ENCODE measurements around the gene TPPP3. TPM values are rescaled to one million over a fixed set of nuclear protein-coding genes. Genes with fewer than 3 reads are reported as not detected.

Gene TPPP3
- total RNA-seq (2014; rRNA removed; shearing (Covaris generic)): 0.84 TPM in 1 of 2 replicates, not detected in the other
- 1.9 TPM in 1 of 2 replicates, not detected in the other for polyA plus RNA-seq (2014; cell fraction: nucleus; rRNA removed)

- peak; percentile 53 for DNase-seq (ENCODE audit: extremely low read depth, low read depth)
Measured at GRCh38 chr16:67393111-67393787, at the start of gene TPPP3. TPPP3 (minus strand) TSS chr16:67393498; CDS start chr16:67391111, 2,387 bp downstream.

DNA sequence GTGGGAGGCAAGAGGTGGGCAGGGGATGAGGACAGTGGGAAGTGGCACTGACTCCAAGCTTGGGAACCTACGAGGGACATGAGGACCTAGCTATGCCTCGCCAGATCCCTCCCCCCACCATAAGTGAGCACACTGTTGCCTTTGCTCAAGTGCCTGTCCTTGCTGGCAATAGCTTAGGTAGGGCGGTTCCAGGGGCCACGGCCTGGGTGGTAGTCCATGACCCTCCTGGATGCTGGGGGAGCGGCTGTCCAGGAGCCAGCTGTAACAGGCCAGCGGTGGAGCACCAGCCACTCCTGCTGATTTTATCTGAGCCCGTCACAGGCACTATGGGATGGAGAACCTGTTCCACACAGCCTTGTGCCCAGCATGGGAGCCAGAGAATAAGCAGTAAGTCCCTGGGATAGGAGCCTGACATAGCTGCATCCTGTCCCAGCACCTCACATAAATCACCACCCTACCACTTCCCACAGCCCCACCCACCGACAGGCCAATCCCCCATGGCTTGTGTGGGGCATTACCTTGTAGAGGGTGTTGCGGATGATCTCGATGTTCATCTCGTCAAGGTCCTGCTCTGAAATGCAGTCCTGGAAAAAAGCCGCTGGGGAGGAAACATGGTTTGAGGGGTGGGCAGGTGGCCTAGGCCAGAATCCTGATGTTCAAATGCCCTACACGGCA lies 49.4 kb upstream of the TPPP3 start:
- DNase-seq (ENCODE audit: extremely low read depth, low read depth): no peak

GRCh38 chr16:67441907-67442306 lies 48.6 kb upstream of the TPPP3 start:
- DNase-seq (ENCODE audit: extremely low read depth, low read depth): no peak

DNA sequence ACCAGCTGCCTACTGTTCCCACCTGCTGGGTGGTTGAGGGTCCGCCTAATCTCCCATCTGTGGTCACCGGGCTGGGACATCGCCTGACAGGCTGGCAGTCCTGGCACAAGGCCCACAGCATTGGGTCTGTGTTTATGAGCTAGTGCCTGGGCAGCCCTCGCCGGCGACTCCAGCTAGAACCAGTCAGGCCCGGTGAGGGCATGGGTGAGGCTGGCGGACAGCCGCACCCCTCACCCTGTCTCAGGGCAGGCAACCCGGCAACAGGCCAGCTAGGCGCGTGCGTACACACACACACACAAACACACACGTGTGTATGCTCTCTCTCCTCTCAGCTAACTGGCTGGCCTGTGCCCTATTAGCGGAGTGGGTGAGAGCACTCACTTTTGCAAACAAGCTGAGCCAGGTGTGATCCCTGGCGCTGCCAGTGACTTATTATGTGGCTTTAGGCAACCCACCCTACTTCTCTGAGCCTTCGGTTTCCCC lies 48.0 kb upstream of the TPPP3 start:
- no peak for DNase-seq (ENCODE audit: extremely low read depth, low read depth)

GRCh38 chr16:67438824-67439393 lies 45.6 kb upstream of the TPPP3 start:
- no peak for DNase-seq (ENCODE audit: extremely low read depth, low read depth)

GRCh38 chr16:67438098-67438791 lies 44.9 kb upstream of the TPPP3 start:
- no peak for DNase-seq (ENCODE audit: extremely low read depth, low read depth)

- DNase-seq (ENCODE audit: extremely low read depth, low read depth): no peak
Measured at GRCh38 chr16:67437513-67437912, 44.2 kb upstream of the TPPP3 start.

DNA sequence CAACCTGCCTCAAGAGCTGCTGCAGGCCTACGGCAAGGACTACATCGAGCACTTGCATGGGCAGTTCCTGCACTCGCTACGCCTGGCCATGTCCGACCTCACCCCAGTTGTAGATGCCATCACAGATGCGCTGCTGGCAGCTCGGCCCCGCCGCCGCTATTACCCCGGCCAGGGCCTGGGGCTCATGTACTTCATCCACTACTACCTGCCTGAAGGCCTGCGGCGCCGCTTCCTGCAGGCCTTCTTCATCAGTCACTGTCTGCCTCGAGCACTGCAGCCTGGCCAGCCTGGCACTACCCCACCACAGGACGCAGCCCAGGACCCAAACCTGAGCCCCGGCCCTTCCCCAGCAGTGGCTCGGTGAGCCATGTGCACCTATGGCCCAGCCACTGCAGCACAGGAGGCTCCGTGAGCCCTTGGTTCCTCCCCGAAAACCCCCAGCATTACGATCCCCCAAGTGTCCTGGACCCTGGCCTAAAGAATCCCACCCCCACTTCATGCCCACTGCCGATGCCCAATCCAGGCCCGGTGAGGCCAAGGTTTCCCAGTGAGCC lies 43.4 kb upstream of the TPPP3 start:
- no peak for DNase-seq (ENCODE audit: extremely low read depth, low read depth)

- DNase-seq (ENCODE audit: extremely low read depth, low read depth): no peak
Measured at GRCh38 chr16:67435758-67436164, 42.5 kb upstream of the TPPP3 start.

GRCh38 chr16:67433131-67433719 lies 39.9 kb upstream of the TPPP3 start:
- no peak for DNase-seq (ENCODE audit: extremely low read depth, low read depth)

DNA sequence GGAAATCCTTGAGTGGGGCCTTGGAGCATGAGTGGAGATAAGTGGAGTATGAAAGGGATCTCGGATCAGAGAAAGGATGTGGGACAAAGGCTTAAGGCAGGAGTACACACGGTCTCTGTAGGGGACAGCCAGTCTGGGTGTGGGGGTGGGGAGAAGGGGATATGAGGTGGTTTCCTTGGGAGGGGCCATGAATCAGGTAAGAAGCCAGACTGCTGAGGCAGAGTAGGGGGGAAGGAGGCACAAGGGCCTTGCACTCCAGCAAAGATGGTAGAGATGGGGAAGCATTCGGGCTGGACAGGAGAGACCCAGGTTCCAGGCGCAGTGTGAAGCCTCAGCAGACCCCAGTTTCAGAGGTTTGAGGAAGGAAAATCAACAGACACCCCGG lies 39.2 kb upstream of the TPPP3 start:
- DNase-seq (ENCODE audit: extremely low read depth, low read depth): no peak

DNA sequence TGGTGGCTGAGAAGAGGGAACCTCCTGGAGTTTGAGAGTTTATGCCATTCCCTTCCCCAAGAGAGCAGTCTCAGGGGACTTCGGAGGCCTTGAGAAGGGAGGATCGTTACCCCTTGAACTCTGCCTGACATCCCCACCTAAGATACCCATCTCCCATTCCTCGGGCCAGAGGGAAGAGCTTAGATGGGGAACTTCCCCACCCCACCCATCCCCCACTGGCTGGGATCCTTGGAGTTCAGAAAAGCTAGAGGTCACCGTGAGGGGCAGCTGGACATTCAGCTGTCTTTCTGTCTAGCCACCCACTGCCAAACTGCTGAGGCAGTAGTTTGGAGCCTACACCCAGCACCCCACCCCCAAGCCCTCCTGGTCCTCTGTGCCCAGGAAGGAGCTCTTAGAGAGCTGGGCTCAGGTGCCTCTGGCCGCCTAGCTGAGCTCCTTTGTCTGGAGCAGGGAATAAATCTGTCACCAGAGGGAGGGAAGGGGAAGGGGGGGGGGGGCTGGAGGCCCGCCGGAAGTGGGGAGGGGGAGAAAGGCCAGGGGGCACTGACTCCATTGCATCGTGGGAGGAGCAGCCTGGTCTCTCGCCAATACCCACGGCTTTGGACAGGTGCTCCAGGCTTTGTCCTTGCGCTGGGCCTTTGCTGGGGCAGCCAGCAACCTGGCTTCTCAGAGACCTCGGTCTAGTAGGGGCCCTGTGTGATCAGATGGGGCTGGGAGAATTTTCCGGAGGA lies 38.6 kb upstream of the TPPP3 start:
- no peak for DNase-seq (ENCODE audit: extremely low read depth, low read depth)

DNA sequence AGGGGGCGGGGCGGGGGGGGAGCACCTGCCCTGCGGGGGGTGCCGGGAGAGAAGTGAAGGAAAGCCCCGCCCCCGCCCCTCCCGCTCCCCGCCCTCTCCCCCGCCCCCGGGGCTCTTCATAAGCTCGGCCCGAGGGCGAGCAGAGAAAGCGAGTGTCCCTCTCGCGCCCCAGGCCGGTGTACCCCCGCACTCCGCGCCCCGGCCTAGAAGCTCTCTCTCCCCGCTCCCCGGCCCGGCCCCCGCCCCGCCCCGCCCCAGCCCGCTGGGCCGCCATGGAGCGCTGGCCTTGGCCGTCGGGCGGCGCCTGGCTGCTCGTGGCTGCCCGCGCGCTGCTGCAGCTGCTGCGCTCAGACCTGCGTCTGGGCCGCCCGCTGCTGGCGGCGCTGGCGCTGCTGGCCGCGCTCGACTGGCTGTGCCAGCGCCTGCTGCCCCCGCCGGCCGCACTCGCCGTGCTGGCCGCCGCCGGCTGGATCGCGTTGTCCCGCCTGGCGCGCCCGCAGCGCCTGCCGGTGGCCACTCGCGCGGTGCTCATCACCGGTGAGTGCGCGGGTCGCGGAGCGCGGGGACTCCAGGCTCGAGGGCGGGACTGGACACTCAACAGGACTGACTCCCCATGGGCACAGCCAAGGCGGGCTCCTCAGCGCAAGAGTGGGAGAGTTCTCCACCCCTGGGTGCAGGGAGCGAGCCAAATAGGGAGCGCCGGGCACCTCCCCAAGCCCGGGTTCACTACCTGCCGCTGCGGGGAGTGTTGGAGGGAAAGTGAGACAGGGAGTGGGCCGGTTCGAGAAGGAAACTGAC lies 37.9 kb upstream of the TPPP3 start, which contains the start of gene HSD11B2:
HSD11B2 (plus strand) TSS at position 145 of the 798 bp plus-strand sequence; CDS start at position 273, 128 bp downstream.
- DNase-seq (ENCODE audit: extremely low read depth, low read depth): peak; percentile 66

DNA sequence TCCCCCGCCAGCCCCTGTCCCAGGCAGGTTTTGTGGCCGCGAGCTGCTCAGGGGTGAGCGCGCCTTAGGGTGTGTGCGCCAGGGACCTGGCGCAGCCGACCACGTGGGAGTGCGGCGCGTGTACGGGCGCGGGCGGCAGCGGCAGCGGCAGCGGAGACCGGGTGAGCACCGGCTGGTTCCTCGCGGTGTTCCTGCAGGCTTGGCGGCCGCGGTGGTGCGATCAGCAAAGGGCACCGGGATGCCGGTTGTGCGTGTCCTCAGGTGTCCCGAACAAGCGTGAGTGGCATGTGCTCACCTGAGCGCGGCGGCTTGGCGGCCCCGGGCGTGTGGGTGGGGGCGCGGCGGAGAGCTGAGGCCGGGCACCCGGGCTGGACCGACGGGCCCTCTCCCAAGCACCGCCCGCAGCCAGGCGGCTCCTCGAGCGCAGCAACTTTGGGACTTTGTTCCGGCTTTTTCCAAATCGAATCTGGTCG lies 37.2 kb upstream of the TPPP3 start:
- no peak for DNase-seq (ENCODE audit: extremely low read depth, low read depth)

GRCh38 chr16:67429799-67430503 lies 36.7 kb upstream of the TPPP3 start:
- DNase-seq (ENCODE audit: extremely low read depth, low read depth): no peak

GRCh38 chr16:67429053-67429798 lies 35.9 kb upstream of the TPPP3 start:
- no peak for DNase-seq (ENCODE audit: extremely low read depth, low read depth)

DNA sequence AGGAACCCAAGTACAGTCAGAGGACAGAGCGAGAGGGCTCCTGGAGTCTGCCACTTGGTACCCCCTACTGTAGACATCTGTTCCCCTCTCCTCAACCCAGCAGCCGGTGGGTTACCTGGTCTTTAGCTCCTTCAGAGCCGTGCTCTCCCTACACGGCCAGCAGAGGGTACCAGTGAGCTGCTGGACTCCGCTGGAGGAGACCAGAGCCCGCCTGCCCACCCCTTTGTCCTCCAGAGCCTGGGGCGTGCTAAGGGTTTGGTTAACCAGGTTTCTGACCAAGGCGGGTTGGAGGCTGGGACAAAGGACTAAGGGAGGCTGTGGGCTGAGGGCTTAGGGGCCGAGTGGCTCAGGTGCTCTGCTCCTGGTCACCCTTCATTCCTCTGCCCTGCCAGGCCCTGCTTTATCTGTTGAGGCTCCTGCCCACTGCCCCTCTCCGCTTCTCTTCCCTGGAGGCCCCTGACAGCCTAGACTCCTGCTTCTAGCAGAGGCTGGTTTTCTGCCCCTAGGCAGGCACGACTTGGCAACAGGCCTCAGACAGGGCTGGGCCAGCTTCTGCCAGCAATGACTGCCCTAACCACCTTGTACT lies 34.9 kb upstream of the TPPP3 start:
- peak; percentile 60 for DNase-seq (ENCODE audit: extremely low read depth, low read depth)

All from NCI-H460 (cell line).